ENCODE results near the gene MBNL1.

DNA sequence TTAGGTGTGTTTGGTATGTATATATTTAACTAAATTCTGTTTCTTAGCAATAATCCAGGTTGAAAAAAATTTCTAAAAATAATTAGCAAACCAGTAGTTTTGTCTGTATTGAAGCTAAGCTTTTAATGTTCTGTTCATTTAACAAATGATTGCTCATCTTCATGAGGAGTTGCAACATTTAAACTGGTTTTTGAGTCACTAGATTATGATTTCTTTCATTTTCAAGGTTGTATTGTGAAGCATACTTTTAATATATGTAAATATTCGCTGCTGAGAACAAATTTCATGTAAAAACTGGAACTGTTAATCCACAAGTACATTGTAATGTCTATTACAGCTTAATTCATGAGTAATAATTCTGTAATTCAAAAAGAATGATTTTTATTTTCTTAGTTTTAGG, 192.7 kb downstream of the MBNL1 start:
- TF ChIP-seq POLR2AphosphoS5 (IDR thresholded peaks at IDR 0.05), result no peak
- TF ChIP-seq, protein P1, sequence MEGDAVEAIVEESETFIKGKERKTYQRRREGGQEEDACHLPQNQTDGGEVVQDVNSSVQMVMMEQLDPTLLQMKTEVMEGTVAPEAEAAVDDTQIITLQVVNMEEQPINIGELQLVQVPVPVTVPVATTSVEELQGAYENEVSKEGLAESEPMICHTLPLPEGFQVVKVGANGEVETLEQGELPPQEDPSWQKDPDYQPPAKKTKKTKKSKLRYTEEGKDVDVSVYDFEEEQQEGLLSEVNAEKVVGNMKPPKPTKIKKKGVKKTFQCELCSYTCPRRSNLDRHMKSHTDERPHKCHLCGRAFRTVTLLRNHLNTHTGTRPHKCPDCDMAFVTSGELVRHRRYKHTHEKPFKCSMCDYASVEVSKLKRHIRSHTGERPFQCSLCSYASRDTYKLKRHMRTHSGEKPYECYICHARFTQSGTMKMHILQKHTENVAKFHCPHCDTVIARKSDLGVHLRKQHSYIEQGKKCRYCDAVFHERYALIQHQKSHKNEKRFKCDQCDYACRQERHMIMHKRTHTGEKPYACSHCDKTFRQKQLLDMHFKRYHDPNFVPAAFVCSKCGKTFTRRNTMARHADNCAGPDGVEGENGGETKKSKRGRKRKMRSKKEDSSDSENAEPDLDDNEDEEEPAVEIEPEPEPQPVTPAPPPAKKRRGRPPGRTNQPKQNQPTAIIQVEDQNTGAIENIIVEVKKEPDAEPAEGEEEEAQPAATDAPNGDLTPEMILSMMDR (IDR thresholded peaks at IDR 0.05), result no peak
- TF ChIP-seq POLR2A (IDR thresholded peaks at IDR 0.05), result no peak

All from upper lobe of left lung (tissue), 4 donors.